Psoas muscle (tissue), 8 donors: ENCODE data around the gene KDR. TPM values are rescaled to one million over a fixed set of nuclear protein-coding genes. Genes with fewer than 3 reads are reported as not detected.

ENCODE experiments used
- ATAC-seq, 4 donors: fragments of 200-7000 bp; cut with Tn5 transposase; one replicate each; pipeline ENCODE4 v1.9.1; 2020; ENCODE audit warnings: moderate library complexity in 3 of 4, mild to moderate bottlenecking in 2 of 4
- DNase-seq, 2 donors: peaks; one replicate each; pipeline ENCODE4 v3.0.0-alpha.2; 2020
- H3K27ac ChIP-seq: fragments of 200-600 bp; one replicate; pipeline ENCODE4 v1.8.0; 2022
- H3K27me3 ChIP-seq, 3 donors: fragments of 200-600 bp in 1 of 3; one replicate each; pipeline versions ENCODE4 v1.6.1 to v1.8.0; 2013 to 2022; ENCODE audit warnings: low read length in 2 of 3, mild to moderate bottlenecking in 2 of 3, moderate library complexity in 1 of 3; ENCODE audit not compliant: insufficient read depth in 3 of 3
- H3K36me3 ChIP-seq, 2 donors: fragments of 200-600 bp in 1 of 2; one replicate each; pipeline versions ENCODE4 v1.6.1 to v1.8.0; 2013 to 2022; ENCODE audit warnings: low read depth in 1 of 2, mild to moderate bottlenecking in 1 of 2, moderate library complexity in 1 of 2; ENCODE audit not compliant: insufficient read depth in 1 of 2
- H3K4me1 ChIP-seq: fragments of 200-600 bp; one replicate; pipeline ENCODE4 v1.8.0; 2022
- H3K4me3 ChIP-seq: fragments of 200-600 bp; one replicate; pipeline ENCODE4 v1.8.0; 2022; ENCODE audit warnings: mild to moderate bottlenecking
- H3K9me3 ChIP-seq: fragments of 200-600 bp; one replicate; pipeline ENCODE4 v1.8.0; 2022
- WGBS, 3 donors: extraction: QIAGEN DNeasy Blood & Tissue Kit; methylation state at CpG; one replicate each; pipeline versions ENCODE4 v1.1.6 to v1.1.7; 2013; 5-methylcytosine and 5-hydroxymethylcytosine counted together
- intact Hi-C, 2 donors: fragments of 100-400 bp; cut with DNase I; formaldehyde crosslinking; loops; one replicate each; pipeline versions ENCODE4 v1.11.0 to v1.14.2; 2022
- polyA plus RNA-seq, 3 donors: library from polyadenylated mRNA; stranded (reverse); fragments of 200-250 nt; gene quantifications; one replicate each; pipeline ENCODE4 v1.2.3, GENCODE V29; 2013
- total RNA-seq, 4 donors: library from RNA; stranded (reverse); fragmentation: NEBNext Ultra II Directional in 2 of 4; extraction: Animal tissue kit (Norgen Biotek cat#: 25700) in 2 of 4; gene quantifications; one replicate each; pipeline versions ENCODE4 v1.2.1 to v1.2.4, GENCODE V29; 2021 to 2023
- TF ChIP-seq, protein P1 (sequence below): fragments of 200-600 bp; IDR thresholded peaks from one replicate; pipeline ENCODE4 v1.8.0; 2022; ENCODE audit warnings: antibody characterized with exemption
- donor health status: healthy with polysubstance abuse.
- donor health status: DM: no; HTN: no; CAD: no; lungs with moderate emphysema.
- donor health status: Bipolar disorder and iron deficiency.
- donor health status: healthy.
- donor health status: DM: yes; HTN: yes; CAD: no.
- donor health status: DM: no; HTN: no; CAD: no.
- donor health status: DM: no; HTN: no; CAD: no.
- donor health status: DM: yes; HTN: yes; CAD: no.

Gene KDR
- total and polyA plus RNA-seq, 7 donors, result 3.6 to 19.4 (median 6.1) TPM

DNA sequence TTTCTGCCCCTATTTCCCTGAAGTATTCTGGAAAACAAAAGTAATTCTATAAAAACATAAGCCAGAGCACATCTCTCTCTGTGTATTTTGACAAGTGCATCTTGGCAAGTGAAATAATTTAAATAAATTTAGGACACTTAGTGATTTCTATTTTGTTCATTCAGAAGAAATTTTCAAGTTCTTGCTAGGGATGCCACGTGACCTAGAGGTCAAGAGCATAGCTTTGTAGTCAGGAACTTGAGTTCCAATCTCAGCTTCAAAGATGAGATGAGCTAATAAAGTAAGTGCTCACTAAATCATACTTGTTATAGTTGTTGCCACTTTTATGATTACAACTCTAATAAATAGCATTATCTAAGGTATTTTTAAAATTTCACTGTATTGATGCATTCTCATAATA lies 13.8 kb downstream of the KDR start:
- H3K9me3 ChIP-seq, result no peaks in the 10 kb centered on the region
- DNase-seq (no peak), ATAC-seq (no peak)
- H3K27me3 ChIP-seq, result no peaks in the 10 kb centered on the region
- WGBS, 3 donors, result 49 to 62% (median 53%) methylated on average over 1 of the region's 1 CpG
- intact Hi-C loops, result no loop called here
- H3K36me3 ChIP-seq, result peaks cover 0 to 8% of the 10 kb centered on the region in 2 donors
- TF ChIP-seq, protein P1, sequence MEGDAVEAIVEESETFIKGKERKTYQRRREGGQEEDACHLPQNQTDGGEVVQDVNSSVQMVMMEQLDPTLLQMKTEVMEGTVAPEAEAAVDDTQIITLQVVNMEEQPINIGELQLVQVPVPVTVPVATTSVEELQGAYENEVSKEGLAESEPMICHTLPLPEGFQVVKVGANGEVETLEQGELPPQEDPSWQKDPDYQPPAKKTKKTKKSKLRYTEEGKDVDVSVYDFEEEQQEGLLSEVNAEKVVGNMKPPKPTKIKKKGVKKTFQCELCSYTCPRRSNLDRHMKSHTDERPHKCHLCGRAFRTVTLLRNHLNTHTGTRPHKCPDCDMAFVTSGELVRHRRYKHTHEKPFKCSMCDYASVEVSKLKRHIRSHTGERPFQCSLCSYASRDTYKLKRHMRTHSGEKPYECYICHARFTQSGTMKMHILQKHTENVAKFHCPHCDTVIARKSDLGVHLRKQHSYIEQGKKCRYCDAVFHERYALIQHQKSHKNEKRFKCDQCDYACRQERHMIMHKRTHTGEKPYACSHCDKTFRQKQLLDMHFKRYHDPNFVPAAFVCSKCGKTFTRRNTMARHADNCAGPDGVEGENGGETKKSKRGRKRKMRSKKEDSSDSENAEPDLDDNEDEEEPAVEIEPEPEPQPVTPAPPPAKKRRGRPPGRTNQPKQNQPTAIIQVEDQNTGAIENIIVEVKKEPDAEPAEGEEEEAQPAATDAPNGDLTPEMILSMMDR, result no peak
- H3K27ac ChIP-seq, result no peak overlapping the region
- H3K4me1 ChIP-seq, result no peaks in the 10 kb centered on the region
- H3K4me3 ChIP-seq, result no peak overlapping the region

DNA sequence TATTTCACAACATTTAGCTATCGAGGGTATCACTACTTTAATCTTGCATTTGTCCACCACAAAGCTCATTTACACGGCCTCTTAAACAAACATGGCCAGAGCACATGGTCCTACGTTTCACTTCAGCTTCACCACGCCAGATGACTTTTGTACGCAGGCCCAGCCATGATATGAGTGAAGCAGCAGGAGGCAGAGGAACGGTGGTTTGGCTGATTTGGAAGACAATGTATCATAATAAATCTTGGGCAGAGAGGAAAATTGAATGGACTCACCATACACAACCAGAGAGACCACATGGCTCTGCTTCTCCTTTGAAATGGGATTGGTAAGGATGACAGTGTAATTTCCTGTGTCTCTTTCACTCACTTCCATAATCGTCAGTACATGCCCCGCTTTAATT lies 15.3 kb downstream of the KDR start:
- no peaks in the 10 kb centered on the region for H3K27me3 ChIP-seq
- whole genome bisulfite sequencing, 3 donors, result 50 to 66% (median 64%) methylated on average over 8 of the region's 8 CpGs
- no peak overlapping the region for H3K4me3 ChIP-seq
- intact Hi-C loops, result no loop called here
- H3K27ac ChIP-seq, result no peak overlapping the region
- TF ChIP-seq, protein P1, result no peak
- no peaks in the 10 kb centered on the region for H3K9me3 ChIP-seq
- ATAC-seq (no peak), DNase-seq (no peak)
- no peaks in the 10 kb centered on the region for H3K4me1 ChIP-seq
- H3K36me3 ChIP-seq, result peaks cover 0 to 8% of the 10 kb centered on the region in 2 donors

DNA sequence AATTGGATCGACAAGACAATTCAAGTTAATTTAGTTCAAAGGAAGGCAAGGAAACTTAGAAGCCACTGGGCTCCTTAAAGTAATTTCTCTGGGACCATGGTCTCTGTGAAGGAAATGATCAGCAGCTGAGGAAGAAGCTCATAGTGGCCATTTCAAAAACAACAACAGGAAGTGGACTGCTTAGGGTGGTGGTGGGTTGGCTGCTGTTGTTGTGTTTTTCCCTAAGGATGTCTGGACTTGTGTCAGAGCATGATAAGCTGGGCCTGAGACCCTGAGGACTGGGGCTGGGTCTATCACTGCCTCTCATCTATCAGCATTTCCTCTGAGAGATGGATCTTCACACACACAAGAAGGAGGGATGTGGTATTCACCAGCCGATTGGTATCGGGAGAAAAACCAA lies 18.3 kb downstream of the KDR start:
- intact Hi-C loops, result no loop called here
- 72 to 91% (median 76%) methylated on average over 3 of the region's 3 CpGs for WGBS, 3 donors
- ATAC-seq, result no peak
- no peak for DNase-seq
- no peaks in the 10 kb centered on the region for H3K4me1 ChIP-seq
- H3K27ac ChIP-seq, result no peak overlapping the region
- H3K4me3 ChIP-seq, result no peak overlapping the region
- TF ChIP-seq, protein P1, result no peak
- H3K36me3 ChIP-seq, result peaks cover 0 to 11% of the 10 kb centered on the region in 2 donors
- no peaks in the 10 kb centered on the region for H3K27me3 ChIP-seq
- no peaks in the 10 kb centered on the region for H3K9me3 ChIP-seq

DNA sequence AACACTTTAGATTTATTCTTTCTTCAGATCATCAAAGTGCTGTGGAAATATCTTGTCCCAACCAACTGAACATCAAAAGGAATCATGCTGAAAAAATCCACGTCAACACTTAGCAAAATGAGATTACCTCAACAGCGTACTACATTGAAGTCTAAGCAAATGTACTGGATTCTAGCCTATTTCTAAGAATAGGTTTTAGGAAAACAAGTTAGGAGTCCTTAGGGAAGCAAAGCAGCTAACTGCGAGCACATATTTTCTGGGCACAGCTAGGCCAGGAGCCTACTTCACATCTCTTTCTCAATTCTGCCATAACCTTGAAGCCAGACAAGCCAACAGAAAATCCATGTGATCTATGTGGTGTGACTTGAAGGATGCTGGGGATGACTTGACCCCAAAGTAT lies 22.2 kb downstream of the KDR start:
- ATAC-seq (no peak), DNase-seq (no peak)
- intact Hi-C loops, result no loop called here
- TF ChIP-seq, protein P1, result no peak
- Histone ChIP-seq H3K4me3 (no peak overlapping the region), H3K9me3 (no peaks in the 10 kb centered on the region), H3K36me3 (peaks cover 0 to 3% of the 10 kb centered on the region in 2 donors), H3K27ac (no peak overlapping the region), H3K27me3 (no peaks in the 10 kb centered on the region), H3K4me1 (no peaks in the 10 kb centered on the region)
- WGBS, 3 donors, result 72 to 82% (median 81%) methylated on average over 3 of the region's 3 CpGs

DNA sequence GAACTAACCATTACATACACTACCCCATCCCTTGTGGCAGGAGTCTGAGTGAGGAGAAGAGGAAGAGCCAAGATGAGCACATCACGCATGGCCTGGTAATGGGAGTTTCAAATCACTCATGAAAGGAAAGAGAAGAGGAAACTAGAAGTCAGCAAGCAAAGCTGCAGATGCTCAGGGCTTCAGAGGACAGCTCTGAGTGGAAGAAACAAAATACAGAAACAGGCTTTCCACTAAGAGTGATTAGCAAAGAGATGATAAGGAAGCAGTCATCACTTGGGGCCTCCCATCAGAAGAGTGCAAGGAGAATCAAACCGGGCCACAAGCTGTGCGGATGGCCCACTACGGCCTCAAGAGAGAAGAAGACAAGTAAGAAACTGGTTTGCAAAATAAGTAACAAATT lies 25.6 kb downstream of the KDR start:
- H3K4me1 ChIP-seq, result no peaks in the 10 kb centered on the region
- H3K27me3 ChIP-seq, result no peaks in the 10 kb centered on the region
- no peak overlapping the region for H3K27ac ChIP-seq
- peaks cover 0 to 7% of the 10 kb centered on the region in 2 donors for H3K36me3 ChIP-seq
- DNase-seq (no peak), ATAC-seq (no peak)
- H3K4me3 ChIP-seq, result no peak overlapping the region
- intact Hi-C loops, result no loop called here
- H3K9me3 ChIP-seq, result no peaks in the 10 kb centered on the region
- TF ChIP-seq, protein P1, result no peak
- 83 to 93% (median 84%) methylated on average over 4 of the region's 4 CpGs for WGBS, 3 donors
